DND-41 (cell line): ENCODE results near the gene KCNA10.

Experiments
- ATAC-seq: fragments of 200-7000 bp; cut with Tn5 transposase; 3 replicates; pipeline ENCODE4 v1.9.1; 2021; ENCODE audit warnings: low read depth; ENCODE audit not compliant: insufficient read depth
- DNase-seq: peaks from one replicate; pipeline ENCODE4 v3.0.0-alpha.2; 2020
- H2AFZ ChIP-seq: 2 replicates; pipeline ENCODE4 v1.6.0; 2012; ENCODE audit warnings: low read depth, low read length
- H3K27ac ChIP-seq: 2 replicates; pipeline ENCODE4 v1.5.1; 2012; ENCODE audit warnings: low read length, inconsistent platforms
- H3K27me3 ChIP-seq: fragments of 200-600 bp; sonication (generic); 2 replicates; pipeline ENCODE4 v1.6.0; 2012; ENCODE audit warnings: low read length, mild to moderate bottlenecking, inconsistent platforms; ENCODE audit not compliant: insufficient read depth, poor library complexity
- H3K36me3 ChIP-seq: 2 replicates; pipeline ENCODE4 v1.5.1; 2012; ENCODE audit warnings: low read length, inconsistent platforms; ENCODE audit not compliant: insufficient read depth
- H3K4me1 ChIP-seq: 2 replicates; pipeline ENCODE4 v1.5.1; 2012; ENCODE audit warnings: mild to moderate bottlenecking, low read length; ENCODE audit not compliant: insufficient read depth
- H3K4me2 ChIP-seq: 2 replicates; pipeline ENCODE4 v1.6.0; 2012; ENCODE audit warnings: mild to moderate bottlenecking, moderate library complexity, low read length, inconsistent platforms; ENCODE audit not compliant: insufficient read depth
- H3K4me3 ChIP-seq, 2 experiments: fragments of 200-600 bp in 1 of 2; shearing (Covaris generic) in 1 of 2; 2 replicates each; pipeline ENCODE4 v1.5.1; 2012 to 2016; ENCODE audit warnings: inconsistent platforms in 2 of 2, low read length in 2 of 2, mild to moderate bottlenecking in 2 of 2, low read depth in 1 of 2, moderate library complexity in 1 of 2
- H3K79me2 ChIP-seq: 2 replicates; pipeline ENCODE4 v1.6.0; 2012; ENCODE audit warnings: low read length, inconsistent platforms; ENCODE audit not compliant: insufficient read depth
- H3K9ac ChIP-seq: 2 replicates; pipeline ENCODE4 v1.6.0; 2012; ENCODE audit warnings: low read depth, mild to moderate bottlenecking, inconsistent platforms, low read length, moderate library complexity
- H3K9me3 ChIP-seq: 2 replicates; pipeline ENCODE4 v1.5.1; 2012; ENCODE audit warnings: low read length, moderate library complexity, mild to moderate bottlenecking, inconsistent platforms; ENCODE audit not compliant: insufficient read depth, severe bottlenecking
- H4K20me1 ChIP-seq: 2 replicates; pipeline ENCODE4 v1.6.0; 2012; ENCODE audit warnings: low read length; ENCODE audit not compliant: insufficient read depth
- EZH2 ChIP-seq: IDR thresholded peaks from 3 replicates; pipeline ENCODE4 v1.6.1; 2012; ENCODE audit warnings: borderline replicate concordance, low read depth, mild to moderate bottlenecking, moderate library complexity, low read length, inconsistent platforms; ENCODE audit not compliant: severe bottlenecking
- TF ChIP-seq, protein P1 (sequence below): IDR thresholded peaks from 2 replicates; pipeline ENCODE4 v1.5.1; 2012; ENCODE audit warnings: borderline replicate concordance, low read length, moderate library complexity, mild to moderate bottlenecking; ENCODE audit not compliant: poor library complexity, severe bottlenecking; ENCODE audit errors: extremely low read depth

Gene KCNA10

DNA sequence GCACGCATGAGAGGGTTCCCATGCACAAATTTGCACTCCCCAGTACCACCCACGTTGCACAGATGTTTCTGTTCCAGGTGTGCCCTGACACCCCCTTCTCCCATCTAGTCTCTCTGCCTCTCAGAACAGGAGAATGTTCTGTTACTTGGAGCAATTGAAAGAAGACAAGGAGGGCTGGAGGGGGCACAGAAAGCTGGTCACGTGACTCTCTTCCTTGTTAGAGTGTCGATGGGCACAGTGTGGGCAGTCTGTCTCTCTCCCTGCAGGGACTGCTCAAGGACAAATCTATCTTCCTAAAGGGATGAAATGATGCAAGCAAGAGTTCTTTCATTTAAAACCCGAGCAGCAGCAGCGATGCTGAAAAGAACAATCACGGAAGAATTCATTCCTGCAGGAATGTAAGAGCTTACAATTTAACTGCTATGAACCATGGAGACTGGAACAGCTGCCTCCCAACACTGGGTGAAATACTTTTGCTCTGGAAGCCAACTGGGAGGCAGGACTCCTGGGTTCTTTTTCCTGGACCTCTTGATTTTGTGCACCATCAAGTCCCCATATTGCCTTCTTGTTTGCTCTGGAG, 7.3 kb upstream of the KCNA10 start:
- no peaks in the 10 kb centered on the region for H3K36me3 ChIP-seq

DNA sequence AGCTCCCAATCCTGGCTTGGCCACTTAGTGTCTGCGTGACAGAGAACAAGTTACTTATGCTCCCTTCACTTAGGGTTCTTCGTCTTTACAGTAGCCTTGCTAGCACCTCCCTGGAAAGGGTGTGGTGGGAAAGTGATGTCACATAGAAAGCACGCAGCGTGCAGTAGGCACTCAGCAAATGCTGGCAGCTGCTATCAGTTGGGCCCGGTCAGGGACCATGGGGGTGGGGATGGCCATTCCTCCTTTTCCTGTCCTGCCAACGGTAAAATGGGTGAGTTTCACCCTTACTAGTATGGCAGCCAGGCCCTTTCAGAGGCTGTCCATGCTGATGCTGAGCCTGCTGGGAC, 6.2 kb upstream of the KCNA10 start:
- H3K27ac ChIP-seq, result no peak overlapping the region
- H3K27me3 ChIP-seq, result peaks cover 11% of the 10 kb centered on the region
- no peak overlapping the region for H2AFZ ChIP-seq
- TF ChIP-seq, protein P1, sequence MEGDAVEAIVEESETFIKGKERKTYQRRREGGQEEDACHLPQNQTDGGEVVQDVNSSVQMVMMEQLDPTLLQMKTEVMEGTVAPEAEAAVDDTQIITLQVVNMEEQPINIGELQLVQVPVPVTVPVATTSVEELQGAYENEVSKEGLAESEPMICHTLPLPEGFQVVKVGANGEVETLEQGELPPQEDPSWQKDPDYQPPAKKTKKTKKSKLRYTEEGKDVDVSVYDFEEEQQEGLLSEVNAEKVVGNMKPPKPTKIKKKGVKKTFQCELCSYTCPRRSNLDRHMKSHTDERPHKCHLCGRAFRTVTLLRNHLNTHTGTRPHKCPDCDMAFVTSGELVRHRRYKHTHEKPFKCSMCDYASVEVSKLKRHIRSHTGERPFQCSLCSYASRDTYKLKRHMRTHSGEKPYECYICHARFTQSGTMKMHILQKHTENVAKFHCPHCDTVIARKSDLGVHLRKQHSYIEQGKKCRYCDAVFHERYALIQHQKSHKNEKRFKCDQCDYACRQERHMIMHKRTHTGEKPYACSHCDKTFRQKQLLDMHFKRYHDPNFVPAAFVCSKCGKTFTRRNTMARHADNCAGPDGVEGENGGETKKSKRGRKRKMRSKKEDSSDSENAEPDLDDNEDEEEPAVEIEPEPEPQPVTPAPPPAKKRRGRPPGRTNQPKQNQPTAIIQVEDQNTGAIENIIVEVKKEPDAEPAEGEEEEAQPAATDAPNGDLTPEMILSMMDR, result no peak
- TF ChIP-seq EZH2, result no peak
- DNase-seq (no peak), ATAC-seq (no peak)
- no peaks in the 10 kb centered on the region for H3K36me3 ChIP-seq
- no peak overlapping the region for H3K4me3 ChIP-seq
- no peaks in the 10 kb centered on the region for H3K79me2 ChIP-seq
- 0 out of 2 replicates have a peak, but pooled peaks cover 2% of the 10 kb centered on the region for H3K4me1 ChIP-seq
- peaks cover 6% of the 10 kb centered on the region; the same call in 1 of the 2 replicates for H4K20me1 ChIP-seq
- H3K9me3 ChIP-seq, result no peaks in the 10 kb centered on the region
- H3K4me2 ChIP-seq, result no peak overlapping the region
- no peak overlapping the region for H3K9ac ChIP-seq

More for the DNA sequence above, 7.3 kb upstream of the KCNA10 start:
- ATAC-seq (no peak), DNase-seq (no peak)
- Histone ChIP-seq H2AFZ (no peak overlapping the region), H3K9me3 (no peaks in the 10 kb centered on the region), H3K79me2 (no peaks in the 10 kb centered on the region), H4K20me1 (peaks cover 6% of the 10 kb centered on the region; the same call in 1 of the 2 replicates), H3K9ac (no peak overlapping the region), H3K4me2 (no peak overlapping the region), H3K4me3 (no peak overlapping the region), H3K27me3 (peaks cover 11% of the 10 kb centered on the region), H3K27ac (no peak overlapping the region), H3K4me1 (0 out of 2 replicates have a peak, but pooled peaks cover 2% of the 10 kb centered on the region)
- TF ChIP-seq EZH2, result no peak
- TF ChIP-seq, protein P1, result no peak

DNA sequence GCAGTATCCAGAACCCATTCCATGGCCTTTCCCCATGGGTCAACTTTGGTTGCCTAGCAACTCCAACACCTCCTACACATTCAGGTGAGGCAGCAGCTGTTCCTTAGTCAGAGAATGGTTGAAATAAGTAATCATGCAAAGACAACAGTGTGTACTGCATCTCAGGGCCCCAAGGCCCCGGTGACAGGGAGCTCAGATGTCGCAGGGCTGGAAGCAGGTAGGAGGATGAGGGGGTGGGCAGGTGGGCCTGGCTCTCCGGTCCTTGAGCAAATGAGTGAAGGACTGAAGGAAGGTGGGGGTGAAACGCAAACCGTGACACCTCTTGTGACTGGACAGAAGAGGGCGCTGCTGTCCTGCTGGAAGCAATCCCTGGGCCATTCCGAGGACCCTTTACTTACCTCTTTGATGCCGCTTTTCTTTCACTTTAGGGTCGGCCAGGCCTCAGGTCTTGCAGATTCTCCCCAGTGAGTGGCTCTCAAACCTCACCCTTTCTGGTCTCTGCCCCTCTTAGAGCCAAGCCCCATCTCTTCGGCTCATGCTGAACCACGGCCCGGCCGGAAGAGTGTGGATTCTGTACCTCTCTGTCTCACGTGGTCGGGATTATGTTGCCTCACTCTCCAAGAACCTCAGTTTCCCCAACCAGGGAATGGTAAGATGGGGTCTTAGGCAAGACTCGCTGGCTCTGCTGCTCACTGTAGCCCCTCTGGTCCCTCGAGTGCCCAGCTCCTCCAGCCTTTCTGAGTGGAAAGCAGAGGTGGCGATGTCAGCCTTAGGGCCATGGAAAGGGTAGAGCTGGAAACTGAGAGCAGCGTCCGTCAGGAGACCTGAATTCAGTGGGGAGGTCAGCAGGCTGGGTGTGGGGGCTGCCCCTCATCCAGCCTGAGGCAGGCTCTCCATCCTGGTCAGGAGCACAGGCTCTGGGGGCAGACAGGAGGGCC, 5.6 kb upstream of the KCNA10 start:
- H3K4me1 ChIP-seq, result 0 out of 2 replicates have a peak, but pooled peaks cover 2% of the 10 kb centered on the region
- H3K4me2 ChIP-seq, result no peak overlapping the region
- no peak overlapping the region for H3K4me3 ChIP-seq
- DNase-seq (peak; percentile 53), ATAC-seq (peak; percentile 90)
- peaks cover 6% of the 10 kb centered on the region for H3K27me3 ChIP-seq
- H3K36me3 ChIP-seq, result no peaks in the 10 kb centered on the region
- no peak overlapping the region for H3K27ac ChIP-seq
- H3K79me2 ChIP-seq, result no peaks in the 10 kb centered on the region
- H4K20me1 ChIP-seq, result peaks cover 6% of the 10 kb centered on the region; the same call in 1 of the 2 replicates
- TF ChIP-seq, protein P1, result peak; percentile 81
- no peak for TF ChIP-seq EZH2
- no peak overlapping the region for H3K9ac ChIP-seq
- H3K9me3 ChIP-seq, result no peaks in the 10 kb centered on the region
- no peak overlapping the region for H2AFZ ChIP-seq
